GM12875 (cell line): Measurements from ENCODE around the gene MAST4.

Source experiments
- H3K4me3 ChIP-seq: one replicate; pipeline ENCODE4 v1.5.1; 2011; ENCODE audit warnings: low read depth, low read length, control low read depth
- TF ChIP-seq, protein P1 (sequence below): IDR thresholded peaks from 2 replicates; pipeline ENCODE4 v1.5.1; 2011; ENCODE audit warnings: low read depth, mild to moderate bottlenecking, control low read depth, inconsistent platforms, low read length, moderate library complexity, borderline replicate concordance; ENCODE audit not compliant: insufficient read depth

Gene MAST4

DNA sequence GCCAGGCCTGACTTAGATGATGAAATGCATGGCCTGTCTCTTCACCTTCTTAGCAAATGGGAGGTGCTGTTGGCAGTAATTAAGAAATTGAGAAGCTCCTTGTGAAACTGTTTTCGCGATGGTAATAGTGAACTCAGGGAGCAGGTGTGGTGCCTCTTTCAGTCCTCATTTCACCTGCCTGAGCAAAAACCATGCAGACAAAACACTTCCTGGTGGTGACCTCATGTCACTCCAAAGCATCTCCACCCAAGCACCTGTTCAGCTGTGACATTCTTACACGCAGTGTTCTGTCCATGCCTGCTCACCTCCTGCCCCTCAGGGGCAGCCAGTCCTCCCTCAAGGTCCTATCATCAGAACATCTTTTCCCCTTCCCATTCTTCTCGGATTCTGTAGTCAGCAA is 453.9 kb downstream of the MAST4 start:
- TF ChIP-seq, protein P1, sequence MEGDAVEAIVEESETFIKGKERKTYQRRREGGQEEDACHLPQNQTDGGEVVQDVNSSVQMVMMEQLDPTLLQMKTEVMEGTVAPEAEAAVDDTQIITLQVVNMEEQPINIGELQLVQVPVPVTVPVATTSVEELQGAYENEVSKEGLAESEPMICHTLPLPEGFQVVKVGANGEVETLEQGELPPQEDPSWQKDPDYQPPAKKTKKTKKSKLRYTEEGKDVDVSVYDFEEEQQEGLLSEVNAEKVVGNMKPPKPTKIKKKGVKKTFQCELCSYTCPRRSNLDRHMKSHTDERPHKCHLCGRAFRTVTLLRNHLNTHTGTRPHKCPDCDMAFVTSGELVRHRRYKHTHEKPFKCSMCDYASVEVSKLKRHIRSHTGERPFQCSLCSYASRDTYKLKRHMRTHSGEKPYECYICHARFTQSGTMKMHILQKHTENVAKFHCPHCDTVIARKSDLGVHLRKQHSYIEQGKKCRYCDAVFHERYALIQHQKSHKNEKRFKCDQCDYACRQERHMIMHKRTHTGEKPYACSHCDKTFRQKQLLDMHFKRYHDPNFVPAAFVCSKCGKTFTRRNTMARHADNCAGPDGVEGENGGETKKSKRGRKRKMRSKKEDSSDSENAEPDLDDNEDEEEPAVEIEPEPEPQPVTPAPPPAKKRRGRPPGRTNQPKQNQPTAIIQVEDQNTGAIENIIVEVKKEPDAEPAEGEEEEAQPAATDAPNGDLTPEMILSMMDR = no peak
- no peak overlapping the region for H3K4me3 ChIP-seq

DNA sequence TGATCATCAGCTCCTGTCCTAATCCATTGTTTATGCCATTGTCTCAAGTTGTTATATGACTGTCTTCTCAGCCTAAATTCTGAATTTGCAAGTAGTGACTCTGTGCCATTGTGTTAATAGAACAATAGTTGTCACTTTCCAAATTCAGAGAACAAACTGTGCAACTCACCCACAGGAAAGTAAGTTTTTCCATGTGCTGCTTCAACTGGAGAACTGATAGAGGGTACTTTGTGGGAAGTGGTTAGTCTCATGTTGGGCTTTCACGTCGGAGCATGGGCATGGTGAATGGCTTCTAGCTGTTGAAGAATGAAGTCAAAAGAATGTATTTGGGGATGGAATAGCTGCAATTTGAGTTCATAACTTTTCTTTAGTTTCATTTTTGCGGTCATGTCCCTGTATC is 454.4 kb downstream of the MAST4 start:
- TF ChIP-seq, protein P1 = no peak

DNA sequence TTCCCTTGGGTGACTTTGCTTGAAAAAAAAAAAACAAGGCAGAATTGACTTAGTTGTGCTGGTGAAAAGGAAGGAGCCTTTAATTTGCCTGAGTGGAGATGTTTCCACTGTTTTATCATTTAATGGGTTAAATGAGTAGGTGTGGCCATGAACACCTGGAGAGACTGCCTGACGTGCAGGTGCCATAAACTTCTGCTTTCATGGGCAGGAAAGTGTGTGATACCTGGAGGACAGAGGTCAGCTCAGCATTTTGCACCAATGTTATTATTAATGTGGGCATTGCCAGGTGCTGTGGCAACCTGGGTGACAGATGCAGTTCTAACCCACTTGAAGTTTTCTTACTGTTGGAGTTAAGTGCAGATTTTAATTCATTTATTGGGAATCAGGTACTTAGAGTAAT is 455.0 kb downstream of the MAST4 start:
- TF ChIP-seq, protein P1 = no peak

More for the DNA sequence above, 454.4 kb downstream of the MAST4 start:
- no peak overlapping the region for H3K4me3 ChIP-seq

DNA sequence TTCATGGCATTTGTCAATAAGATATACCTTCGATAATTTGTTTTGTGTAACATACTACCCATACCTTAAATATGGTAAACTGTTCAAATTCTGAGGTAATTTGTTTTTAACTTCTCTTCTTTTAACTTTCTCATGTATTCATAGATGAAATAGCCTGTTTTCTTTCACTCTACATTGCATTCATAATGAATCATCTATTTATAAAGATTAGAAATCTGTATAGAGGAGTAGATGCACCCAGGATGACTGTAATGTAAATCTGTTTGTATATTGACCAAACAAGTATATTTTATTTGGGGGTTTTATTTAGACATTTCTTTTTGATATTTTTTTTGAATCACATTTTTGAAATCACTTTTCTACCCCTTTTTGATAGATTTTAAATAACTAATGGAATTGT is 455.8 kb downstream of the MAST4 start:
- TF ChIP-seq, protein P1 = no peak
- H3K4me3 ChIP-seq = no peak overlapping the region

More for the DNA sequence above, 455.0 kb downstream of the MAST4 start:
- no peak overlapping the region for H3K4me3 ChIP-seq

DNA sequence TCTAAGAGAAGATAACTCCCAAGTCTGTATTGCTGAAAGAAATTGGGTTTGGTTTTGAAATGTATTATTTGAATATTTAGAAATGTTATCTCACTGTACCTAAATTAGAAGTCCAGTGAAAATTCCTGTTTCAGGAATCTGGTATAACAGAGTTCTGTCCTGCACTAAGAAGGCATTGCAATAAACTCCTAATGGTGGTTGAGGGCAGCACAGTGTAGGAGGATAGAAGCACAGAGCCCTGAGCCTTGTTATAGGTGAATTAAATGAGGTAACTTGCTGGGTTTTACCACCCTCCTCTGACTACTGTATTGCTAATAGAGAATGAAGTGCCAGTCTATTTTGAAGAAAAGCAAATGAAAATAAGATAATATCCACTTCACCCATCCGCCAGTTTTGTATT is 457.0 kb downstream of the MAST4 start:
- TF ChIP-seq, protein P1 = no peak

DNA sequence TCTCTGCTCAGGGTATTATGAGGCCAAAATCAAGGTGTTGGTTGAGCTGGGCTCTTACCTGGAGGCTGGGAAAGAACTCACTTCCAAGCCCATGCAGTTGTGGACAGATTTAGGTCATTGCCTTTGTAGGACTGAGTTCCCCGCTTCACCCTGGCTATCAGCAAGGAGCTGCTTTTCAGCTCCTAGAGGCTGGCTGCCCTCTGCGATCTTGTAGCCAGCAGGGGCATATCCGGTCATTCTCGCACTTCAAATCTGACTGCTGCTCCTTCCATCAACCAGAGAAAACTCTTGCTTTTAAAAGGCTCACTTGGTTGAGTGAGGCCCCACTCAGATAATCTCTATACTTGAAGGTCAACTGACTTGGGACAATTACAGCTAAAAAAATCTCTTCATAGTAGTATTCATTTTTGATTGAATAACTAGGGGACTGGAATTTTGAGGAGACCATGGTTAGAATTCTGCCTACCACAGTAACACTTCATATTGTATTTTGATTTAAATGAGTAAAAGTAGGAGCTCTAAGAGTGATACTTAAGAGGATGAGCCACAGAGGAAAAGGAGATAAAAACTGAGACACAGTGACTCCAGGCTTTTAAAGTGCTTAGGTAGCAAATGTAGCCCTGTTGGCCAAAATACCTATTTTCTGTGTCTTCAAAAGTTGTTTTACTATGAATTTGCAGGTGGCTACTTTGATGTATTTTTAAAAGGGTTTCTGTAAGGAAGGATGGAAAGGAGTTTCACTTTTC is 463.0 kb downstream of the MAST4 start:
- TF ChIP-seq, protein P1 = no peak
- no peak overlapping the region for H3K4me3 ChIP-seq

More for the DNA sequence above, 457.0 kb downstream of the MAST4 start:
- H3K4me3 ChIP-seq = no peak overlapping the region

DNA sequence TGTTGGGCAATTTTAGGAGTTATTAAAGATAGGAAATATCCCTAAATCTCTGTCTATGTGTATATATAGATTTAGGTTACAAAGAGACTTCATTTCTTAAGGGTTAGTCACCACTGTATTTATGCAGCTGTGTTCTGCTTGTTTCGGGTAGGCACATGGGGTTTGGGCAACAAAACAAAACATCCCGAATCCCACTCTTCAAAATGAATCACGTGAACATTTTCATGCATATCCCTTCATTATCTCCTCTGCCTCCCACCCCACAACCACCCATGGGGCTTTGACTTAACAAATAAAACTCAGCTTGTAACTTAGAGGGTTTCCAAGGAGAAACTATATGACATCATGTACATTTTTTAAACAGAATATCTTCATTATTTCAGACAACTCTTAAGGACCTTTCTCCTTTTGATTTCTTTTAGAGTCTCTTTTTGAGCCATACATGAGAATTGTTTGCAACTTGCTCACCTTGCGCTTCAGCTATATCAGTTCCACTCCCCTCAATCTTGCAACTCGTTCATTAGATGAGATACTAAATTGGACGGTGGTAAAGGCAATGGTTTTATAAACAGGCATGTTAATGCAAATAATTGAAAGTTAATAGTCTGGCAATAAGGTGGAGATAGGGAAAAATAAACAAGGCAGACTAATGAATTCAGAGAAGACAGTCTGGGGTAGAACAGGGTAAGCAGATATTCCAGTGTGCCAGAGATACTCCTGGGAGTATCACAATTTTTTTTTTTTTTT is 463.7 kb downstream of the MAST4 start:
- TF ChIP-seq, protein P1 = no peak
- H3K4me3 ChIP-seq = no peak overlapping the region
